Osteocyte (in vitro differentiated cells): ENCODE data around the gene VAMP4. TPM values are rescaled to one million over a fixed set of nuclear protein-coding genes. Genes with fewer than 3 reads are reported as not detected.
"Not testable (repeated sequence)": the region's sequence is repeated elsewhere in the genome, so short reads cannot be mapped to it uniquely, and the experiment has no call there.

ENCODE experiments used
- DNase-seq: peaks from one replicate; pipeline ENCODE4 v3.0.0; 2021; ENCODE audit warnings: mixed read lengths; ENCODE audit not compliant: unreplicated experiment; ENCODE audit errors: extremely low spot score
- H3K27ac Mint-ChIP-seq: one replicate; pipeline ENCODE4 v1.8.0; 2021; ENCODE audit warnings: mild to moderate bottlenecking, mixed read lengths; ENCODE audit not compliant: unreplicated experiment
- H3K27me3 Mint-ChIP-seq: one replicate; pipeline ENCODE4 v1.8.0; 2021; ENCODE audit warnings: mixed read lengths; ENCODE audit not compliant: unreplicated experiment
- H3K36me3 Mint-ChIP-seq: one replicate; pipeline ENCODE4 v1.8.0; 2021; ENCODE audit warnings: mixed read lengths; ENCODE audit not compliant: unreplicated experiment
- H3K4me1 Mint-ChIP-seq: one replicate; pipeline ENCODE4 v1.8.0; 2021; ENCODE audit warnings: mixed read lengths; ENCODE audit not compliant: unreplicated experiment
- H3K4me3 Mint-ChIP-seq: one replicate; pipeline ENCODE4 v1.8.0; 2021; ENCODE audit warnings: mild to moderate bottlenecking, moderate library complexity, mixed read lengths; ENCODE audit not compliant: unreplicated experiment
- H3K9me3 Mint-ChIP-seq: one replicate; pipeline ENCODE4 v1.8.0; 2021; ENCODE audit warnings: mixed read lengths; ENCODE audit not compliant: unreplicated experiment
- total RNA-seq: library from RNA; stranded (reverse); gene quantifications from 2 replicates; pipeline ENCODE4 v1.2.1, GENCODE V29; 2021
- TF ChIP-seq, protein P1 (sequence below): fragments of 200-600 bp; sonication (generic); IDR thresholded peaks from 2 replicates; pipeline ENCODE4 v1.5.0; 2021; ENCODE audit warnings: antibody characterized with exemption, mild to moderate bottlenecking, moderate library complexity

The VAMP4 gene
- total RNA-seq, 1 donor from 2014 or later, result 14.5 TPM

DNA sequence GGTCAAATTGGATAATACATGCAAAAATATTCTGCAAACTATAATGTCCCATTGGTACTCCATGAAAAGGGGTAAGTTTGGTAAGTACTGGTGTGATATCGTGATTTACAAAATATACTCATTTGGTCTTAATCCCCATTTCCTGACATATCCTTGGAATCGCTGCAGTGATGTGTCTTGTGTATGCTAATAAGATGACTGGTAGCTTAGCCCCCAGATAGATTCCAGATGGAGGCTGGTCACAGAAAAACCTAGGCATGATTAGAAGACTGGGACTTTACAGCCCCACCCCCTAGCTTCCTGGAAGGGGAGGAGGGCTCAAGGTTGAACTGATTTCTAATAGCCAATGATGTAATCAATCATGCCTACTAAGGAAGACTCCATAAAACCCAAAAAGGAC lies 3.0 kb downstream of the VAMP4 start:
- Mint-ChIP-seq H3K4me3 (no peak overlapping the region), H3K9me3 (no peaks in the 10 kb centered on the region), H3K27ac (no peak overlapping the region), H3K4me1 (peaks cover 29% of the 10 kb centered on the region), H3K27me3 (no peaks in the 10 kb centered on the region), H3K36me3 (peaks cover 15% of the 10 kb centered on the region)
- no peak for DNase-seq
- TF ChIP-seq, protein P1, sequence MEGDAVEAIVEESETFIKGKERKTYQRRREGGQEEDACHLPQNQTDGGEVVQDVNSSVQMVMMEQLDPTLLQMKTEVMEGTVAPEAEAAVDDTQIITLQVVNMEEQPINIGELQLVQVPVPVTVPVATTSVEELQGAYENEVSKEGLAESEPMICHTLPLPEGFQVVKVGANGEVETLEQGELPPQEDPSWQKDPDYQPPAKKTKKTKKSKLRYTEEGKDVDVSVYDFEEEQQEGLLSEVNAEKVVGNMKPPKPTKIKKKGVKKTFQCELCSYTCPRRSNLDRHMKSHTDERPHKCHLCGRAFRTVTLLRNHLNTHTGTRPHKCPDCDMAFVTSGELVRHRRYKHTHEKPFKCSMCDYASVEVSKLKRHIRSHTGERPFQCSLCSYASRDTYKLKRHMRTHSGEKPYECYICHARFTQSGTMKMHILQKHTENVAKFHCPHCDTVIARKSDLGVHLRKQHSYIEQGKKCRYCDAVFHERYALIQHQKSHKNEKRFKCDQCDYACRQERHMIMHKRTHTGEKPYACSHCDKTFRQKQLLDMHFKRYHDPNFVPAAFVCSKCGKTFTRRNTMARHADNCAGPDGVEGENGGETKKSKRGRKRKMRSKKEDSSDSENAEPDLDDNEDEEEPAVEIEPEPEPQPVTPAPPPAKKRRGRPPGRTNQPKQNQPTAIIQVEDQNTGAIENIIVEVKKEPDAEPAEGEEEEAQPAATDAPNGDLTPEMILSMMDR, result no peak

DNA sequence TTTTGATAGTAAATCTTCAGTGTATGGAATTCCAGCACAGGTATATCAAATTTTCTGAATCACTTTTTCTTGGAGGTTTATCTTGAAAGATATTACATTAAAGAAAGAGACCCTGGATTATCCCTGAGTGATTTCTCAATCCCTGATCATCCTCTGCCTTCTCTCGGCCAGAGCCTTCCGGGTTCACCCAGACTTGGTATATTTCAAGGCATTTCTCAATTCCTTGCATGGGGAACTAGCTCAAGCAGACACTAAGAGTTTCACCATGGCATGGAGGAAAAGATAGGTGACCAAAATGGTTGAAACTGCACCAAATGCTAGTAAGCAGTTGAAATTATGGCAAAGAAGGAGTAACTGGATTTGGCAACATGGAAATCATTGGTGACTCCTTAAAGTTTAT lies 5.7 kb downstream of the VAMP4 start:
- TF ChIP-seq, protein P1, result no peak
- H3K4me3 Mint-ChIP-seq, result no peak overlapping the region
- no peaks in the 10 kb centered on the region for H3K9me3 Mint-ChIP-seq
- H3K4me1 Mint-ChIP-seq, result peaks cover 17% of the 10 kb centered on the region
- no peak overlapping the region for H3K27ac Mint-ChIP-seq
- no peak for DNase-seq
- no peaks in the 10 kb centered on the region for H3K27me3 Mint-ChIP-seq
- peaks cover 22% of the 10 kb centered on the region for H3K36me3 Mint-ChIP-seq

DNA sequence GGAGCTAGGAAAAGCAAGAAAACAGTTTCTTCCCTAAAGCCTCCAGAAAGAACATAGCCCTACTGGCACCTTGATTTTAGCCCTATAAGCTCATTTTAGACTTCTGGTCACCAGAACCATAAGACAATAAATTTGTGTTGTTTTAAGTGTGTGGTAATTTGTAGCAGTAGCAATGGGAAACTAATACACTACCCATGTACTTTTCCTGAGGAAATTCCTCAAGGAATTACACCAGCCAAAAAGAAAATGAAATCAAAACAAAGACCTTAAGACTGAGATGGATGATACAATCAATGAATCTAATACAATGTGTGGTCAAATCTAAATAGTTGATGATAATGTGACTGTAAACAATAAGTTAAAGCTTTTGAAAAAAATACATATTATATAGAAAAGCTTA lies 11.8 kb downstream of the VAMP4 start:
- TF ChIP-seq, protein P1, result no peak
- Mint-ChIP-seq H3K36me3 (peaks cover 36% of the 10 kb centered on the region), H3K4me1 (peaks cover 13% of the 10 kb centered on the region), H3K4me3 (no peak overlapping the region), H3K27me3 (no peaks in the 10 kb centered on the region), H3K27ac (peak overlapping the region; percentile 75), H3K9me3 (no peaks in the 10 kb centered on the region)
- no peak for DNase-seq

DNA sequence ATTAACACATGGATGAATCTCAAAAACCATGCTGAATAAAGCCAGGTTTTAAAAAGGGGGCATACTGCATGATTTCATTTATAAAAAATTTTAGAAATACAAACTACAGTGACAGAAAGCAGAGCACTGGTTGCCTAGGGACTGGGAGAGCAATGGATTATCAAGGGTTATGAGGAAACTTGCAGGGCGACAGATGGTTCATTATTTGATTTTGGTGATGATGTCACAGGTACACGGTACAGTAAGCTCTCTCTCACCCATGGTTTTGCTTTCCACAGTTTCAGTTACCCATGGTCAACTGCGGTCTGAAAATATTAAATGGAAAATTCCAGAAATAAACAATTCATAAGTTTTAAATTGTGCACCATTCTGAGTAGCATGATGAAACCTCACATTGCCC lies 14.1 kb downstream of the VAMP4 start:
- TF ChIP-seq, protein P1, result no peak
- Mint-ChIP-seq H3K27me3 (no peaks in the 10 kb centered on the region), H3K36me3 (peaks cover 50% of the 10 kb centered on the region), H3K27ac (no peak overlapping the region), H3K4me3 (no peak overlapping the region), H3K4me1 (peaks cover 13% of the 10 kb centered on the region), H3K9me3 (peaks cover 8% of the 10 kb centered on the region)
- DNase-seq, result no peak

DNA sequence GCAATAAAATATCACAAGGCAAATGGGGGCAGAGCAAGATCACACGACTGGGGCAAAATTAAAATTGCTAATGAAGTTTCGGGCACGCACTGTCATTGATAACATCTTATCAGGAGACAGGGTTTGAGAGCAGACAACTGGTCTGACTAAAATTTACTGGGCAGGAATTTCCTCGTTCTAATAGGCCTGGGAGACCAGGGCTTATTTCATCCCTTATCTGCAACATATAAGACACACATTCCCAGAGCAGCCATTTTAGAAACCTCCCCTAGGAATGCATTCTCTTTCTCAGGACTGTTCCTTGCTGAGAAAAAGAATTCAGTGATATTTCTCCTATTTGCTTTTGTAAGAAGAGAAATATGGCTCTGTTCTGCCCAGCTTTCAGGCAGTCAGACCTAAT lies 18.7 kb downstream of the VAMP4 start:
- not testable (repeated sequence) for H3K27ac Mint-ChIP-seq, DNase-seq, H3K4me1 Mint-ChIP-seq, H3K4me3 Mint-ChIP-seq, H3K27me3 Mint-ChIP-seq
- H3K36me3 Mint-ChIP-seq, result peaks cover 45% of the 10 kb centered on the region
- H3K9me3 Mint-ChIP-seq, result peaks cover 11% of the 10 kb centered on the region

DNA sequence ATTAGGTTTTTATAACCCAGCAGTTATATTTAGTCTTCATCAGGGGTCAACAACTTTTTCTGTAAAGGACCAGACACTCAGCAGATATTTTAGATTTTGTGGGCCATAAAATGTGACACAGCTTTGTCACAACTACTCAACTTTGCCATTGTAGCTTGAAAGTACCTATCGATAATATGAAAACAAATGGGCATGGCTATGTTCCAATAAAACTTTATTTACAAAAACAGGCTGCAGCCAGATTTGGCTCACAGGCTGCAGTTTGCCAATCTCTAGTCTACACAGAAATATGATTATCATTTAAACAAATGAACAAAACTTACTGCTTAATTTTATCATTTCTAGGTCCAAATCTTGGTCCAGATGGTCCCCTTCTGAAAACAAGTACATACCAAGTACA lies 23.0 kb downstream of the VAMP4 start:
- TF ChIP-seq, protein P1, result no peak
- peaks cover 11% of the 10 kb centered on the region for H3K9me3 Mint-ChIP-seq
- H3K27ac Mint-ChIP-seq, result no peak overlapping the region
- H3K4me3 Mint-ChIP-seq, result no peak overlapping the region
- peaks cover 3% of the 10 kb centered on the region for H3K4me1 Mint-ChIP-seq
- peaks cover 19% of the 10 kb centered on the region for H3K36me3 Mint-ChIP-seq
- H3K27me3 Mint-ChIP-seq, result no peaks in the 10 kb centered on the region
- no peak for DNase-seq
